HG03558 (cell line): ENCODE measurements around the gene SRSF7.
A peak's percentile ranks its signal among the peaks of the same experiment; 100 is the strongest.
"Not testable (repeated sequence)": the region's sequence is repeated elsewhere in the genome, so short reads cannot be mapped to it uniquely, and the experiment has no call there.

Experiments
- ATAC-seq: cut with Tn5 transposase; IDR thresholded peaks from one replicate; pipeline ENCODE4 v1.9.1; 2021; ENCODE audit warnings: moderate number of reproducible peaks; ENCODE audit not compliant: unreplicated experiment; ENCODE audit errors: extremely low read depth

Gene SRSF7

DNA sequence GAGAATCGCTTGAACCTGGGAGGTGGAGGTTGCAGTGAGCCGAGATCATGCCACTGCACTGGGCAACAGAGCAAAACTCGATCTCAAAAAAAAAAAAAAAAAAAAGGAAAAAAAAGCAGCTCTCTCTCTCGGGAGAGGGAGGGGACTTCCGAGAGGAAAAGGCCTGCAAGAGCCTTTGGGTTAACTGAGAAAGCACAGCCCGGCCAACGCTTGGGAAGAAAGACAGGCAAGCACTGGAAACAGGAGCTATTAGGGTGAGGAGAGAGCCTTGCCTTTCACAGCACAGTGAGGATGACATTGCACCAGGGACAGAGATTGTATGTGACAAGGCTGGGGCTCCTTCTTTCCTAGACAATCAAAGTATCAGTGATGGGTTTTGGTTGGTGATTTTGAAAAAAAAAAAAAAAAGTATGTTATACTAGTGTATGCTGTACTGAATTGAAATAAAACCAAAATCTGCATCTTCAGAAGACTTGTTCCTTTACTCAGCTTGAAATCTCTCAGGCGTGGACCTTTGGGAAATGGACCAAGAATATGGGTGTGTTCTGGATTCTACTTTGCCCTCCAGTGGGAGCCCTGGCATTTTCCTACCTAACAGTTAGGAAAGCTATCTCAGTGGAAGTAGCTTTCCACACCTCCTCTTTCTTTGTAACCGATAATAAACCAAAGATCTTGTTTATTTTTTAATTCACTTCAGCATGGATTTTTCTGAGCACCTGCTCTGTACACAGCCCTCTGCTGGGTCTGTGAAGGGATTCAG lies 16.7 kb downstream of the SRSF7 start:
- no peak for ATAC-seq

GRCh38 chr2:38733300-38733971 lies 17.7 kb downstream of the SRSF7 start:
- ATAC-seq = no peak

DNA sequence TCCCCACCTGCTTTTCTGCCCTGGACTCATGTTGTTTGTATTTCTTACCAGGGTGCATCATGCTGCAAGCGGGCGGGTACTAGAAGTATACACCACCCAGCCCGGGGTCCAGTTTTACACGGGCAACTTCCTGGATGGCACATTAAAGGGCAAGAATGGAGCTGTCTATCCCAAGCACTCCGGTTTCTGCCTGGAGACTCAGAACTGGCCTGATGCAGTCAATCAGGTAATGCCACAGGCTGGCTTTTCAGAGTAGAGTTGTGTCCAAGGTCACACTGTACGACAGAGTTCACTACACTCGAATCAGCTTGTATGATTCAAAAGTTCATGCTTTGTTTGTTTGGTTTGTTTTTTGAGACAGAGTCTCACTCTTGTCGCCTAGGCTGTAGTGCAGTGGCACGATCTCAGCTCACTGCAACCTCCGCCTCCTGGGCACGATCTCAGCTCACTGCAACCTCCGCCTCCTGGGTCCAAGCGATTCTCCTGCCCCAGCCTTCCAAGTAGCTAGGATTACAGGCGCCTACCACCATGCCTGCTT lies 19.4 kb downstream of the SRSF7 start:
- ATAC-seq = no peak

- no peak for ATAC-seq
Observed at GRCh38 chr2:38731090-38731489, 20.1 kb downstream of the SRSF7 start.

- no peak for ATAC-seq
Observed at GRCh38 chr2:38728694-38729093, 22.5 kb downstream of the SRSF7 start.

GRCh38 chr2:38727661-38728060 lies 23.5 kb downstream of the SRSF7 start:
- no peak for ATAC-seq

GRCh38 chr2:38723173-38723572 lies 28.0 kb downstream of the SRSF7 start:
- ATAC-seq = peak; percentile 49

DNA sequence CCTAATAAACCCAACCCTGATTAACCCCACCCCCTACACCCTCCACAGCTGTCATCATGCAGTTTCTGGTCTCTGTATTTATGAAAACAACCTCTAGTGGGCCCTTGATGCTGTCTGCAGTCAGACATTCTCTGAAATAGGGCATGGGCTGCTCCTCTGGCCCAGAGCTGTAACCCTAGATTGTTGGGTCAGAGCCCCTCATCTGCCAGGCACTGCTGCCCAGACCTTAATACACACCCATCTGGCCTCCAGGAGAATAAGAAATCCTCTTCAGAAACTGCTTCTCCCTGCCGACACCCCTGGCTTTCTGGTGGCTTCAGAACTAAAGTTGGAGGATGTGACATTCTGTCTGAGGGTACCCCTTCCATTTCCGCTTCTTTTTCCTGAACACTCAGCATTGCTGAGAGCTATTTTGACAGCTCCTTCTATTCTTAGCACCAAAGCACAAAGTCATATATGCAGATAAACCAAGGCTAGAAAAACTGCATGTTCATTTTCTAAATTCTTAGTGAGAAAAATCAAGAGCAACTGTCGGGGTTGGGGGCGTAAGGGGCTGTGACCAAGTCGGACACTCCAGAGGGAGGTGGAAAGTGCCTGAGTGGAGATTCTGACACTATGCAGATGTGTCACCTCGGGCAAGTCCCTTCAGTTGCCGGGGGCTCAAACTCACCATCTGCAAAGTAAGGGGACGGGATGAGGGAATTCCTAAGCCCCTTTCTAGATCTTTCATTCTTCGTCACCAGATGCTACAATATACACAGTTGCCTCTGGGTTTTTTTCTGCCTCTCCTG lies 28.7 kb downstream of the SRSF7 start:
- peak; percentile 25 for ATAC-seq

DNA sequence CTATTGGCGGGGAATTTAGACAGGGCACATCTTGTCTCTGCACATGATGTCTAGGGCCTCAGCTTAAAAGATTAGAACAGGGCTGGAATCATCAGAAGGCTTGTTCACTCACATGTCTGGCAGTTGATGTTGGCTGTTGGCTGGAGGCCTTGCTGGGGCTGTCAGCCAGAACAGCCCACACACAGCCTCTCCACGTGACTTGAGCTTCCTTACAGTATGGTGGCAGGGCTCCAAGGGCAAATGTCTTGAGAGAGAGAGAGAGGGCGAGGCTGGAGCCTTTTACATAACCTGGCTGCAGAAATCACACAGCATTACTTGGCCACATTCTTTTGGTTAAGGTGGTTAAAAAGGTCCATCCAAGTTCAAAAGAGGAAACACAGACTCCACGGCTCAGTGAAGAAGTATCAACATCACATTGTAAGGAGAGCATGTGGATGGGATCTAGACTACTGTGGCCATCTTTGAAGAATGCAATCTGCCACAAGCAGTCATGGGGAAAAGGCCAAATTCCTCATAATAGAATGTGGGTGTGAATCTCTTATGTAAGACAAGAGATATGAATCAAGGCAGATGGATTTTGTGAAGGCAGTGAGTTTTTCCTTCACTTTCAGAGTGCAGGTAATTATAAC lies 30.4 kb downstream of the SRSF7 start:
- no peak for ATAC-seq

- no peak for ATAC-seq
Observed at GRCh38 chr2:38719706-38720105, 31.5 kb downstream of the SRSF7 start.

DNA sequence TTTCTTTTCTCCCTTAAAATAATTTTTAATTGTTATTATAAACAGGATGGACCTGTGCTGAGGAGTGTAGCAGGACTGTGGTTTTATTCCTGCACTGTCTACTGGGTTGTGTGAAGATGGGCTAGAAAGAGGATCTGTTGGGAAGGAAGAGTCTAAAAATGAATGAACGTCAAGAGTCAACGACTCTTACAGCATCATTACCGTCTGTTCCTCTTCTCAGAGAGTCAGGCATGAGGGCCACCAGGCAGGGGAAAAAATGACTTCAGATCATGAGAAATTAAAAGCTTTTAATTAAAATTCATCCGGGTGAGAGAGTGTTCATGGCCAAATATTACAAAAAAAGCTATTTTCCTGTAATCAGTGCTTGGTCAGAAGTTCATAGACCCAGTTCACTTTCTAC lies 32.6 kb downstream of the SRSF7 start:
- ATAC-seq = no peak

DNA sequence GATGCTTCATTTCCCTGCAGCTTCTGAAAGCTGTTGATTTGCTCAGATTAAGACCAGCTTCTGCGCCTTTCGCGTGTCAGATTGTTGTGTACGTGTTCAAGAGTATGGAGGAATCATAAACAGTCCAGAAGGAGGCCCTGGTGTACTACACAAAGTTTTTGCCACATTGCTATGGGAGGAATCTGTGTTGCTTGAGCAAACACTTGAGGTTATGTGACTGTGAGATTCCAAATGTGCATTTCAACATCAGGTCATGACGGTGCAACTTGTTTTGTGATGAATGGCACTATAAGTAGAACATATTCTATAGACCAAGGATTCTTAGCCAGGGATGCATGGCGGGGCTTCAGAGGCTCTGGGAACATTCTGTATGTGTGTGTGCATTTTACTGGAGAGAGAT lies 35.0 kb downstream of the SRSF7 start:
- ATAC-seq = no peak

DNA sequence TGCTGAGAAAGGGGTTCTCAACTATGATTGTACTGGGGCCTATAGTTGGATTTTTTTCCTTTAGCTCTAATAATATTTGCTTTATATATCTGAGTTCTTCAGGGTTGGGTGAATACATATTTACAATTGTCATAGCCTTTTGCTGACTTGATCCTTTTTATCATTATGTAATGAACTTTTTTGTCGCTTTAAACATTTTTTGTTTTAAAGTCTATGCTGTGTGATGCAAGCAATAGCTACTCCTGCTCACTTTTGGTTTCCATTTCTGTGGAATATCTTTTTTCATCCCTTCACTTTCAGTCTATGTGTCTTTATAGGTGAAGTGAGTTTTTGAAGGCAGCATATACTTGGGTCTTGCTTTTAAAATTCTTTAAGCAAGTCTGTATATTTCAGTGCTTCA lies 36.2 kb downstream of the SRSF7 start:
- ATAC-seq = not testable (repeated sequence)

- ATAC-seq = no peak
Observed at GRCh38 chr2:38713338-38713737, 37.8 kb downstream of the SRSF7 start.

- ATAC-seq = no peak
Observed at GRCh38 chr2:38712871-38713270, 38.3 kb downstream of the SRSF7 start.

GRCh38 chr2:38712413-38712812 lies 38.7 kb downstream of the SRSF7 start:
- no peak for ATAC-seq

DNA sequence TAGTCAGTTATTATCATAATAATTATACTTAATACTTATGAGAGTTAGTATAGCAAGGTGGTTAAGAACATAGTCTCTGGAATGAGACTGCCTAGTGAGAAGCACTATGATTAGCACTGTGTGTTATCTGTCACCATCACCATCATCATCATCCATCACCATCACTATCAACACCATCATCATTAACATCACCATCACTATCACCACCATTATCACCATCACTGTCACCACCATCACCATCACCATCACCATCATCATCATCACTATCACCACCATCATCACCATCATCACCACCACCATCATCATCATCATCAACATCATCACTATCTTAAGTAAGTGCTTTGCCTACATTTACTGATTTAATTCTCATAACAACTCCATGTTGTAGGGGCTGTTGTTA lies 39.6 kb downstream of the SRSF7 start:
- ATAC-seq = no peak

DNA sequence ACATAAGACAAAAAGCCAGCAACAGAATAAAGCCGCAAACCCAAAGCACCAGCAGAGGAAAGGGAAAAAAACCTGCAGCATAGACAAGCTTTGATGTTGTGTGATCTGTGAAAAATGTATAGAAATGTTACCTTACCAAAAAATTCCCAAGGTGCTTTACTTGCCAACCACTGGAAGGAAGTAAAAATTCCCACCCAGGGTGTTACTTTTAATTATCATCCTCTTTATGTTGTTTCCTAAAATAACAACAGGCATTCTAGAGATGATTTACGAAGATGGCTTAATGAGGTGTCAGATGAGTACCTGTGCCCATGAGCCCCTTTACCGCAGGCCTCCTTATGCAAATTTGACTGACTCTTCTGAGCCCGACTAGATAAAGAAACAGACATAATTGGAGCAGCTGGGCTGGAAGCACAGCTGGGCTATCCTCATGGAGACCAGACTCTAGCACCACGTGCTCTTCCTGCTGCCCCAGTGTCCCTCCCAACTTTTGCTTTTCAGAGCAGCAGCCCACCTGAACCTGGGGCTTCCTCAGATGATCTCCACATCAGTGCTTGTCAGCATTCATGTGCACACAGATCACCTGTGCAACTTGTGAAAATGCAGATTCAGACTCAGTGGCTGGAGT lies 41.5 kb downstream of the SRSF7 start:
- ATAC-seq = no peak

GRCh38 chr2:38708900-38709566 lies 42.1 kb downstream of the SRSF7 start:
- no peak for ATAC-seq
